HG03378 (cell line): ENCODE results near the gene MARK2.

ENCODE experiments used
- ATAC-seq: cut with Tn5 transposase; IDR thresholded peaks from one replicate; pipeline ENCODE4 v1.9.1; 2021; ENCODE audit warnings: mild to moderate bottlenecking, moderate library complexity; ENCODE audit not compliant: unreplicated experiment

Gene MARK2

DNA sequence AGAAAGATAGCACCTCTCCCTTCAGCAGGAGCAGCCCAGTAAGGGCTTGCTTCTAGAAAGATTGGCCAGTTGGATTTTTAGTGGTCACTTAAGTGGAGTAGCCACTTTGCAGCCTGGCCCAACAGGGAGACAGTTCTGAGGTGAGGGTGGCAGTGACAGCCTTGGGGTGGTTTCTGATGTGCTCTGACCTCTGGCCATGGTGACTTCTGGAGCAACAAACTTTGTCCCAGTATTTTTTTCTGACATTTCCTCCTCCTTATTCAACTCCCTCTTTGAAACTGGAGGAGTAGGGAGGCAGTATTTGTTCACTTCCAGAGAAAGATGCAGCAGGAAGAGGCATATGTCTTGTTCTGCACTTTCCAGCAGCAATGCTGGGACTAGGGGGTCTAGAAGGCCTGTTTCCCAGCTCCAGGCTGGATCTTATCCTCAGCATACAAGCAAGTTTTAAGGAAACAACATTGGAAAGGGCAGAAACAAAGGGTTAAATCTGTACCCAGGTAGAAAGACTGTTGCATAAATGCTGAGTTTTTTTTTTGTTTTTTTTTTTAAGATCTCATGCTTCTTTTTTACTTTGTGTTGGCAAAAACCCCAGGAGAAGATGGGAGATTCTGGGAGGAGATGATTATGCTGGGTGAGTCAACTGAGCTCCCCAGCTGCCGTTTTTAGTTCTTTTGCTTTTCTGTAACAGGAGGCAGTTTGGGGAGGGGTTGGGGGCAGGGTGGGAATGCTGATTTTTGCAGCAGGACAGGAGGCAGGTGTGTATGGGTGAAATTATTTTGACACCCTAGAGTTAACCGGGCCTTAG lies 40.9 kb downstream of the MARK2 start:
- ATAC-seq: no peak

- ATAC-seq: no peak
Observed at GRCh38 chr11:63880403-63880790, 41.5 kb downstream of the MARK2 start.

DNA sequence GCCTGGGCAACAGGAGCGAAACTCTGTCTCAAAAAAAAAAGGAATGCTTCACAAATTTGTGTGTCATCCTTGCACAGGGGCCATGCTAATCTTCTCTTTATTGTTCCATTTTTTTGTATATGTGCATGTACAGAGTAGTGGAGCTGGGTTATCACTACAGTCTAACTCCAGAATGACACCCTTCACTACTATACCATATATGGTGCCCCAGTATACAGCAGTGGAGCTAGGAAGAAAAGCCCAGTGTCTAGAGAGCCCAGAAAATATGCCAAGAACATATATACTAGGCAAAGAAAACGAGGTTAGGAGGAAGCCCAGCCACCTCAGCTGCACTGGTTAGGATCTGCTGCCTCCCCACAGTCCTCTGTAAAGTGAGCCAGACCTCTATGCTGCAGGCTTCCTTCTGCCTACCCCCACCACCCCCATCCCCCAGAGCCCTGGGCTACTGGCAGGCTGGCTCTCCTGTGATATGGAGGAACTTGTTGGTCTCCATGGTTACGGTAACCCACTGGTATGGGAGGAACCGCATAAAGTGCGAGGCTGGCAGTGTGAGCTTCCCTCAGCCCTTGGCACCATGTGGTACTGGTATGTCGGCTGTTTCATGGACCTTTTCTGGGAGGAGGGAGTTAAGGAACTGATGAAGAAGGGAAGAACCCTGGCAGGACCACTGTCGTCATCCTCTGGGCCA lies 43.8 kb downstream of the MARK2 start:
- no peak for ATAC-seq

- no peak for ATAC-seq
Observed at GRCh38 chr11:63883791-63884190, 44.9 kb downstream of the MARK2 start.

DNA sequence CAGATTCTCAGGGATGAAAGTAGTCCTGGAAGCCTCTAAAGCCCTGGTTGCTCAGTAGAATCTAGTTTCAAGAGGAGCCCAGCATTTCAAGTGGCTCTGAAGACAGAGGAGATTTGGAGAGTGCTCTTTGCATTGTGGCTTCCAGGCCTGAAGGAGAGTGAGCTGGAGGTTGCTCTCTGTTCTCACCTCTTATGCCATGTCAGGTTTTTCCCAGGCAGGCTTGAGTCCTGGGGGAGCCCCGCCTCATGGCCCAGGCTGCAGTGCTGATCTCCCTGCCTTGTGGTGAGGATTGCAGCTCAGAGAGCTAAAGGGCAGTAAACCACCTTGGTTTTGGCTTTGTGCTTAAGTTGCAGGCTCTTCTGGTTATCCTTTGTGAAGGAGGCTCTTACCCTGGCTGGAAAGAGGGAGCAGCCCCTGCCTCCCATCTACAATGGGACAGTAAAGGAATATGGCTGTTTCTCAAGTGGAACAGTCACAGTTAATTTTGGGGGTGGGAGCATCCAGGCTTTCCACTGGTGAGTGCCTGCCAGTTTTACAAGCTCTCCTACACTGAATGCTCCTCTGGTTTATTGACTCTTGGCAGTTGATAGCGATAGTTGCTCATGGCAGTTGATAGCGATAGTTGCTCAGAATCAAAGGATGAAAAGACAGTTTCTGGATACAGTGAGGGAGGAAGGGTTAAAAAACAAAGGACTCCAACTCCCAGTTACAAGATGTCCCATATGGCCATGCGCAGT lies 45.5 kb downstream of the MARK2 start:
- no peak for ATAC-seq

DNA sequence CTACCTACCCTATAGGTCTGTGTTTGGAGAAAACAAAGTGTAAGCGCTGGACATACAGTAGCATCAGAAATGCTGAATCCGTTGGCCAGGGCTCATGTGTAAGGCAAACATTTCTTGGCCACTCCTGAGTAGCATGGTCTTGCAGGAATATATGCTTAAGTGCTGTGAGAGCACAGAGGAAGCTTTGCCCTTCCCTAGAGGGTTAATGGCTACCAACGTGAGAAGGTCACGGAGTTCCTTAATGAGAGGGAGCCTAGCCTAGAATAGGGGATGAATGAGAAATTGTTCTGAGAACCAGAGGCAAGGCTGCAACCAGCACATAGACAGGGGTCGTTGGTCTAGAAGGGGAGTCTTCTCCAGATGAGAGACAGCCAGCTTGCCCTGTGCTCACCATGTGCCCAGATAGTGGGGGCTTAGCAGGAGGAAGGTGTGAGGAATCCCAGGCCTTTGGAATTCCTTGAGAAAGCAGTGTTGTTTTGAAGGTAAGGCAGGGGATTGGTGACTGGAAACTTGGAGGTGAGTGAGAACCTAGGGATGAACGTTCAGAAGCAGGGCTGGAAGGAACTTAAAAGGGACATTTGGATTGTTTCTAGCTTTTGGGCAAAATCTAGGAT lies 48.6 kb downstream of the MARK2 start:
- no peak for ATAC-seq

- ATAC-seq: no peak
Observed at GRCh38 chr11:63888170-63889086, 49.5 kb downstream of the MARK2 start.

- no peak for ATAC-seq
Observed at GRCh38 chr11:63889344-63889743, 50.4 kb downstream of the MARK2 start.

GRCh38 chr11:63890368-63890767 lies 51.5 kb downstream of the MARK2 start:
- no peak for ATAC-seq

- no peak for ATAC-seq
Observed at GRCh38 chr11:63892228-63892627, 53.3 kb downstream of the MARK2 start.

- ATAC-seq: no peak
Observed at GRCh38 chr11:63893355-63893754, 54.4 kb downstream of the MARK2 start.

DNA sequence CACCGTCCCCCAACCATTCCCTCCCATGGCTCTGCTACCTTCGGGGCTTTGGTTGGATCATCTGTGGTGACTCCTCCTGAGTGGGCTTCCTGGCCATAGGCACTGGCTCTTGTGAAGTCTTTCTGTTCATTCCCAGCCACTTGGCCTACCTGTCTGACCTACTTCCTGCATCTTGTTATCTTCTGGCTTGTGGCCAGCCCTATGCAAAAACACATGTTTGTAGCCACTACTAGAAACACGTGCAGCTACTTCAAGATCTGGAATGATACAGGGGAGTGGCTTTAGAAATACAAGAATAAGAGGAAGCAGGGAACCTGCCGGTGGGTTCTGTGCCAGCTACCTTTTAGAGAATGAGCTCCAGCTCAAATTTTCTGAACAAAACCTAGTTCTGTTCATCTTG lies 57.2 kb downstream of the MARK2 start:
- no peak for ATAC-seq

DNA sequence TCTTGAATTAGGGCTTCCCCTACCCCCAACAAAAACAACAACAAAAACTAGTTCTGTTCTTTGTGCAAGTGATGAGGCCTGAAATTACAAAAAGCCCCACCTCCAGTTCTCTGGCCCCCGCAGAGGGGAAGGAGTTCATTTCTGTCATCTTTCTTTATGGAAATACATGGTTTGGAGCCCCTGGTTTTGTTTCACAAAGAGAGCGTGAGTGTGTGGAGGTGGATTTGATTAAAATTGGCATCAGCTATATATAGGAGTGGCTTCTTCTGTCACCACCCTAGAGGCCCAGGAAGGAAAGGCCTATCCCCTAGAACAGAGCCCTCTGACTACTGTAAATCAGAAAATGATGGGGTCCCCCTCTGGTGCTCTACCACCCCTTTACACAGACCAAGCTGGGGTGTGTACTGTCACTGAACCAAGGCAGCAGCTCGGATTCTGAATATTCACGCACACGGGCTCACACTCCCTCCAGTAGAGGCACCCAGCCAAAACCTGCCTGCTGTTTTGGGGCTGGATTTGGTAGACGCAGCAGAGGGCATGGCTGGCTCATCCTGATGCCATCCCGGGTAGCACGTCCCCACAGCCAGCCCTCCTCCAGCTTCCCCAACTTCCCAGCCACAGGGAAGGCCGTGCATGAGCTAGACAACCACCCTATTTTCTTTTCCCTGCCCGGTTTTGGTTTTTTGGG lies 58.7 kb downstream of the MARK2 start:
- ATAC-seq: no peak

DNA sequence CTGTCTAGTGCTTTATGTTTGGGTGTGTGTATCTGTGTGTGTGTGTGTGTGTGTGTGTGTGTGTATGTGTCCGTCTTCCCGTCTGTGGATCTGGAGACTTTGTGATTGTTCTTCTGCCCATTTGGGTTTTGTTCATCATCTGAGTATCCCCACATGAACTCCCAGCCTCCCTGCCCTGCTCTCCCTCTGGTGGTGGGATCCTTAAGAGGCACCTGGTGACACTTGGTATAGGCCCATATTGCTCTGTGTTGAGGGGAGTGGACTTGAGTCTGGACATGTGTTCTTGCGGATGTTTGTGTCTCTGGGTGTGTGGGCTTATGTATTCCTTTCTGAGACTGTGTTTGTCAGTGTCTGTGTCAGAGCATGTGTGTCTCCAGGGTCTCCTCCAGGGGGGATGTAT lies 62.8 kb downstream of the MARK2 start:
- no peak for ATAC-seq

- ATAC-seq: no peak
Observed at GRCh38 chr11:63903884-63904283, 65.0 kb downstream of the MARK2 start.

GRCh38 chr11:63904743-63905142 lies 65.8 kb downstream of the MARK2 start:
- ATAC-seq: no peak

DNA sequence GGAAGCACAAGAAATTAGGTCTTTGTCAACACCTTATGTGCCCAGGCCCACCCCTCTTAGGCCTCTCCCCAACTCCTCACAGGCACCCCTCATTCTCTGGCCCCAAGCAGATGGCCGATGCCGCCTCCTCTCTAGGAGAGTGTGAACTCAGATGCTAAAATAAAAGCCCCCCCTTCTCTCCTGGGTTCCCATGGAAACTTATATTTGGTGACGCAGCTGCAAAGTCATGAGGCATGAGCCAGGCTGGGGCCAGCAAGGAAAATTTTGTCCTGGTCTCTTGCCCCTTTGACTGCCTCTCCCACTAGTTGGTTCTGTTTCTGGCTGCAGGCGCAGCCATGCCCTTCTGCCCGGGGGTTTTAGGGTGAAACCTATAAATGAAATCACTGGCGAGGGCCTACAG lies 66.3 kb downstream of the MARK2 start:
- no peak for ATAC-seq

- ATAC-seq: no peak
Observed at GRCh38 chr11:63906087-63906486, 67.2 kb downstream of the MARK2 start.

- ATAC-seq: no peak
Observed at GRCh38 chr11:63906585-63906984, 67.7 kb downstream of the MARK2 start.

- no peak for ATAC-seq
Observed at GRCh38 chr11:63907063-63907462, 68.2 kb downstream of the MARK2 start.
